Stomach (tissue), 4 donors: Measurements from ENCODE around the gene MDFIC.

ENCODE experiments used
- EP300 ChIP-seq: sonication (generic); formaldehyde crosslinking; IDR thresholded peaks from one replicate; pipeline ENCODE4 v1.6.1; 2017; ENCODE audit warnings: antibody characterized with exemption
- POLR2A ChIP-seq, 4 donors: fragments of 450-650 bp; IDR thresholded peaks; one replicate each; pipeline ENCODE4 v1.6.1; 2016; ENCODE audit warnings: antibody characterized with exemption in 4 of 4, control low read depth in 2 of 4, mild to moderate bottlenecking in 1 of 4, moderate library complexity in 1 of 4
- POLR2AphosphoS5 ChIP-seq, 3 donors: sonication (generic); formaldehyde crosslinking; IDR thresholded peaks; one replicate each; pipeline ENCODE4 v1.6.1; 2016; ENCODE audit warnings: antibody characterized with exemption in 3 of 3
- TF ChIP-seq, protein P1 (sequence below), 7 experiments: fragments of 450-650 bp in 4 of 7; fragments of 200-600 bp in 3 of 7; sonication (generic) in 3 of 7; IDR thresholded peaks; one replicate each; pipeline ENCODE4 v1.5.1; 2016 to 2019; ENCODE audit warnings: antibody characterized with exemption in 7 of 7, control low read depth in 2 of 7, mild to moderate bottlenecking in 1 of 7

DNA sequence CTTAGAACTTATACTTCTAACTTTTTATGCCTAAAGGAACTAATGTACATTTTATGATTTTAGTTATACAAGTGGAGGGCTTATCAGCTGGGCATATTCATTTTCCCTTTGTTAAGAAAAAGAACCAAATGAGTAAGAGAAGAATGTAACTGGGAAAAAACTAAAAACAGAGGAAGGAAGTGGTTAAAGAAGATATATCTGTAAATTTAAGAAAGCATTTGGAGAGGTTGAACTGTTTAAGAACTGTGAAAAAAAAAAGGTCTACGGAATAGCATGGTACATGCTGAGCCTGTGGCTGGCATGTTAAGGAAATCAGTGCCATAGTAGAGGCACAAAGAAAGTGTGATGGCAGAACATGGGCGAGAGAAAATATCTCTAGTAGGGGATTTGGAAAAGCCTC is 6.2 kb downstream of the MDFIC start:
- TF ChIP-seq, protein P1, sequence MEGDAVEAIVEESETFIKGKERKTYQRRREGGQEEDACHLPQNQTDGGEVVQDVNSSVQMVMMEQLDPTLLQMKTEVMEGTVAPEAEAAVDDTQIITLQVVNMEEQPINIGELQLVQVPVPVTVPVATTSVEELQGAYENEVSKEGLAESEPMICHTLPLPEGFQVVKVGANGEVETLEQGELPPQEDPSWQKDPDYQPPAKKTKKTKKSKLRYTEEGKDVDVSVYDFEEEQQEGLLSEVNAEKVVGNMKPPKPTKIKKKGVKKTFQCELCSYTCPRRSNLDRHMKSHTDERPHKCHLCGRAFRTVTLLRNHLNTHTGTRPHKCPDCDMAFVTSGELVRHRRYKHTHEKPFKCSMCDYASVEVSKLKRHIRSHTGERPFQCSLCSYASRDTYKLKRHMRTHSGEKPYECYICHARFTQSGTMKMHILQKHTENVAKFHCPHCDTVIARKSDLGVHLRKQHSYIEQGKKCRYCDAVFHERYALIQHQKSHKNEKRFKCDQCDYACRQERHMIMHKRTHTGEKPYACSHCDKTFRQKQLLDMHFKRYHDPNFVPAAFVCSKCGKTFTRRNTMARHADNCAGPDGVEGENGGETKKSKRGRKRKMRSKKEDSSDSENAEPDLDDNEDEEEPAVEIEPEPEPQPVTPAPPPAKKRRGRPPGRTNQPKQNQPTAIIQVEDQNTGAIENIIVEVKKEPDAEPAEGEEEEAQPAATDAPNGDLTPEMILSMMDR (IDR thresholded peaks at IDR 0.05) = no peak
- TF ChIP-seq POLR2A (IDR thresholded peaks at IDR 0.05) (no peak), POLR2AphosphoS5 (IDR thresholded peaks at IDR 0.05) (no peak), EP300 (no peak)
